ENCODE measurements around the gene CCDC142.

Gene CCDC142

GRCh38 chr2:74513605-74514367 lies 31.0 kb upstream of the CCDC142 start:
- DNase-seq (ENCODE audit: low read depth in 2 of 2), result no peak

- no peak for DNase-seq (ENCODE audit: low read depth in 2 of 2)
Observed at GRCh38 chr2:74512744-74513604, 30.2 kb upstream of the CCDC142 start.

- DNase-seq (ENCODE audit: low read depth in 2 of 2), result no peak
Observed at GRCh38 chr2:74511104-74511989, 28.5 kb upstream of the CCDC142 start.

- DNase-seq (ENCODE audit: low read depth in 2 of 2), result no peak
Observed at GRCh38 chr2:74510272-74510671, 27.5 kb upstream of the CCDC142 start.

- DNase-seq (ENCODE audit: low read depth in 2 of 2), result no peak
Observed at GRCh38 chr2:74507926-74508520, 25.2 kb upstream of the CCDC142 start.

GRCh38 chr2:74507145-74507925 lies 24.5 kb upstream of the CCDC142 start, which contains the start of gene PCGF1:
Gene PCGF1 (minus strand): TSS chr2:74507695. CDS start chr2:74507668, 27 bp downstream.
- peak; percentile 96 to 99 for DNase-seq (ENCODE audit: low read depth in 2 of 2)

GRCh38 chr2:74505448-74506246 lies 22.8 kb upstream of the CCDC142 start:
- no peak for DNase-seq (ENCODE audit: low read depth in 2 of 2)

- DNase-seq (ENCODE audit: low read depth in 2 of 2), result no peak
Observed at GRCh38 chr2:74504591-74504990, 21.8 kb upstream of the CCDC142 start.

GRCh38 chr2:74503506-74504475 lies 21.0 kb upstream of the CCDC142 start:
- DNase-seq (ENCODE audit: low read depth in 2 of 2), result no peak

GRCh38 chr2:74502720-74503505 lies 20.1 kb upstream of the CCDC142 start:
- DNase-seq (ENCODE audit: low read depth in 2 of 2), result peak in 1 of 2 donors; percentile 22

- DNase-seq (ENCODE audit: low read depth in 2 of 2), result no peak
Observed at GRCh38 chr2:74502147-74502719, 19.4 kb upstream of the CCDC142 start.

GRCh38 chr2:74501335-74502071 lies 18.7 kb upstream of the CCDC142 start:
- no peak for DNase-seq (ENCODE audit: low read depth in 2 of 2)

GRCh38 chr2:74500578-74500946 lies 17.8 kb upstream of the CCDC142 start:
- no peak for DNase-seq (ENCODE audit: low read depth in 2 of 2)

- DNase-seq (ENCODE audit: low read depth in 2 of 2), result no peak
Observed at GRCh38 chr2:74499940-74500577, 17.3 kb upstream of the CCDC142 start.

- no peak for DNase-seq (ENCODE audit: low read depth in 2 of 2)
Observed at GRCh38 chr2:74499267-74499939, 16.6 kb upstream of the CCDC142 start, which contains the start of gene LBX2. Gene LBX2 (minus strand): TSS chr2:74499603. CDS start chr2:74499537, 66 bp downstream.
